ENCODE measurements around the gene NTN5. TPM values are rescaled to one million over a fixed set of nuclear protein-coding genes. Genes with fewer than 3 reads are reported as not detected.

NTN5 gene
- polyA plus RNA-seq, 1 experiment = 0.11 TPM

DNA sequence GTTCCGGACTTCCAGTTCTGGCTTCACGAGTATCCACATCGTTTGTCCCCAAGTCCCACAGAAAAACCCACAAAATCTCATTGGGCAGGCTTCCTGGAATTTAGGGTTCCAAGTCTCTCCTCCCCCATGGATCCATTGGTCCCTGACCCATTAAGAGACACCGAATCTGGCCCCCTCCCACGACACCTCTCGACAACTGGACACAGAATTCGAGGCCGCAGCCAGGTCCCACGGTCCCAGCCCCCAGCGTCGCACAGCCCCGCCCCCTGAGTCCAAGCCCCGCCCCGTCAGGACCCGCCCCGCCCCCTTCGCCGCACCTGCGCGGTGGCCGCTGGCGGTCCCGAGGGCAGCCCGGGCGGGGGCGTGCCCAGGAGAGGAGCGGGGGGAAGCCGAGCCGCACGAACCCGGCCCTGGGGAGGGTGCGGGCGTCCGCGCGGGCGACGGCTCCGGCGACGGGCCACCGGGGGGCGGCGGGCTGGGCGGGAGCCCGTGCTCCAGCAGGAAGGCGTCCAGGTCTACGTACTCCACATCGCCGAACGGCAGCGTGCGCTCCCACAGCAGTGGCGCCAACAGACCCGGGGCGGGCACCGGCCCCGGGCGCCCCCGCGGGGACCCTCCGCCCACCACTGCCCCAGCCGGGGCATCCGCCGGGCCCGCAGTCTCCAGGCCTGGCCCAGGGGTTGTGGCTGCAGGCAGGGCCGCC, 37.4 kb downstream of the NTN5 start:
- ChIA-PET POLR2A (no interaction called here), CTCF (no interaction called here)
- Histone ChIP-seq H3K4me3 (ENCODE audit: low read depth, low read length) (peak overlapping the region; percentile 65), H3K27me3 (ENCODE audit: control insufficient read depth, insufficient read depth, low read length) (peaks cover 4% of the 10 kb centered on the region; the same call in 1 of the 2 replicates), H3K36me3 (ENCODE audit: control insufficient read depth, insufficient read depth, low read length) (peaks cover 2% of the 10 kb centered on the region; the same call in 1 of the 2 replicates)
- DNase-seq (ENCODE audit: low read depth) = no peak
- TF ChIP-seq, protein P1, sequence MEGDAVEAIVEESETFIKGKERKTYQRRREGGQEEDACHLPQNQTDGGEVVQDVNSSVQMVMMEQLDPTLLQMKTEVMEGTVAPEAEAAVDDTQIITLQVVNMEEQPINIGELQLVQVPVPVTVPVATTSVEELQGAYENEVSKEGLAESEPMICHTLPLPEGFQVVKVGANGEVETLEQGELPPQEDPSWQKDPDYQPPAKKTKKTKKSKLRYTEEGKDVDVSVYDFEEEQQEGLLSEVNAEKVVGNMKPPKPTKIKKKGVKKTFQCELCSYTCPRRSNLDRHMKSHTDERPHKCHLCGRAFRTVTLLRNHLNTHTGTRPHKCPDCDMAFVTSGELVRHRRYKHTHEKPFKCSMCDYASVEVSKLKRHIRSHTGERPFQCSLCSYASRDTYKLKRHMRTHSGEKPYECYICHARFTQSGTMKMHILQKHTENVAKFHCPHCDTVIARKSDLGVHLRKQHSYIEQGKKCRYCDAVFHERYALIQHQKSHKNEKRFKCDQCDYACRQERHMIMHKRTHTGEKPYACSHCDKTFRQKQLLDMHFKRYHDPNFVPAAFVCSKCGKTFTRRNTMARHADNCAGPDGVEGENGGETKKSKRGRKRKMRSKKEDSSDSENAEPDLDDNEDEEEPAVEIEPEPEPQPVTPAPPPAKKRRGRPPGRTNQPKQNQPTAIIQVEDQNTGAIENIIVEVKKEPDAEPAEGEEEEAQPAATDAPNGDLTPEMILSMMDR (IDR thresholded peaks at IDR 0.05; ENCODE audit: insufficient read depth, low read depth, low read length) = no peak

DNA sequence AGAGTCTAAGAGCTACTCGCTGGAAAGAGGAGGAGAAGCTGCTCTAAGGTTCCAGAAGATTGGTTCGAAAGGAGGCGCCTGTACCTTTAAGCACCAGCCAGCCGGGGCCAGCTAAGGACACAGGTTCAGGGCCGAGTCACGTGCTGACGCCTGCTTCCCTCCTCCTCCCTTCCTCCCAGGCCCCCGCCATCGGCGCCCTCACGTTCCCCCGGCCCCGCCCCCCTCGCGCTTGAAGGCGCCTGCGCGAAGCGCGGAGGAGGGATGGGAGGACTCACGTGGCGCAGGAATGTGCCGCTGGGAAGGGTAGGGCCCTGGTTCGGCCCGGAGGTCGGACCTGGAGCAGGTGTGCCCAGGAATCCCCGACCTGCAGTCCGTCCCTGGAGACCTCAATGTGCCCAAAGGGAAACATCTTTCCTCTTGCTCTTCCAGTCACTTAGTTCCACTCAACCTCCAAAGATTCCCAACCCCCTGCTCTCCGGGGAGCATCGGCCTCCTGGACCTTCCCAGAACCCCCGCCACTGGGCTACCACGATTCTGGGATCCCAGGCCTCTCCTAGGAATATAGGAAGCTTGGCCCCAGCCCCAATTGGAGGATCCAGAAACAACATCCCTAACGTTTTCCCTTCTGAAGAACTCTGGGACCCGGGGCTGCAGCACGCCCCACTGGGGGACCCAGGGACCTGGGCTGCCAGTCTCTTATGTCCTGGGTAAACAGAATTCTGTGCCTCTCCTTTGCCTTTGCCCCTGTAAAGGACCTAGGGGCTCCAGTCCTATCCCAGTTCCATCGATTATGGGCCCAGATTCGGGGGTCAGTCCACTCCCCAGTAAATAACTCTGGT, 38.2 kb downstream of the NTN5 start:
- Histone ChIP-seq H3K27me3 (ENCODE audit: control insufficient read depth, insufficient read depth, low read length) (peaks cover 1% of the 10 kb centered on the region; the same call in 1 of the 2 replicates), H3K4me3 (ENCODE audit: low read depth, low read length) (peak overlapping the region; percentile 65), H3K36me3 (ENCODE audit: control insufficient read depth, insufficient read depth, low read length) (peaks cover 2% of the 10 kb centered on the region; the same call in 1 of the 2 replicates)
- POLR2A ChIA-PET = interaction anchor here (1.0 kb wide), 1 partner anchor 15 kb away, joined by 3 read pairs; the partner anchor contains the start of genes RPL18 and SPHK2
- TF ChIP-seq, protein P1 (IDR thresholded peaks at IDR 0.05; ENCODE audit: insufficient read depth, low read depth, low read length) = no peak
- CTCF ChIA-PET = interaction anchor here (1.4 to 2.3 kb wide), 2 partner anchors 11 kb away, joined by 6 to 9 read pairs; partner anchors contain the start of gene CA11
- DNase-seq (ENCODE audit: low read depth) = peak; percentile 66

DNA sequence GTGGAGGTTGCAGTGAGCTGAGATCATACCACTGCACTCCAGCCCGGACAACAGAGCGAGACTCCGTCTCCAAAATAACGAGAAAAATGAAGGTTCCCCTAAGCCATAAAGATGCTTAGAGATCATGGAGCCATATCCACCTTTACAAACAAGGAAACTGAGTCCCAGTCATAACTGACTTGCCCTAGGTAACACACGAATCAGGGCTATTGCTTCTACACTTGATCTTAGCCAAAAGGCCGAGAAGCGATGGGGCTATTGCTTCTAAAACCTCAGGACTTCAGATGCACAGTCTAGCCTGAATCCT, 38.8 kb downstream of the NTN5 start:
- POLR2A ChIA-PET = interaction anchor here (1.0 kb wide), 1 partner anchor 15 kb away, joined by 3 read pairs; the partner anchor contains the start of genes RPL18 and SPHK2
- H3K36me3 ChIP-seq (ENCODE audit: control insufficient read depth, insufficient read depth, low read length) = peaks cover 4% of the 10 kb centered on the region; the same call in 1 of the 2 replicates
- no peak for DNase-seq (ENCODE audit: low read depth)
- TF ChIP-seq, protein P1 (IDR thresholded peaks at IDR 0.05; ENCODE audit: insufficient read depth, low read depth, low read length) = no peak
- CTCF ChIA-PET = interaction anchor here (1.4 to 2.3 kb wide), 2 partner anchors 10 to 12 kb away, joined by 6 to 9 read pairs; partner anchors contain the start of gene CA11
- no peaks in the 10 kb centered on the region; the same call in 1 of the 2 replicates for H3K27me3 ChIP-seq (ENCODE audit: control insufficient read depth, insufficient read depth, low read length)
- H3K4me3 ChIP-seq (ENCODE audit: low read depth, low read length) = peak overlapping the region; percentile 20

DNA sequence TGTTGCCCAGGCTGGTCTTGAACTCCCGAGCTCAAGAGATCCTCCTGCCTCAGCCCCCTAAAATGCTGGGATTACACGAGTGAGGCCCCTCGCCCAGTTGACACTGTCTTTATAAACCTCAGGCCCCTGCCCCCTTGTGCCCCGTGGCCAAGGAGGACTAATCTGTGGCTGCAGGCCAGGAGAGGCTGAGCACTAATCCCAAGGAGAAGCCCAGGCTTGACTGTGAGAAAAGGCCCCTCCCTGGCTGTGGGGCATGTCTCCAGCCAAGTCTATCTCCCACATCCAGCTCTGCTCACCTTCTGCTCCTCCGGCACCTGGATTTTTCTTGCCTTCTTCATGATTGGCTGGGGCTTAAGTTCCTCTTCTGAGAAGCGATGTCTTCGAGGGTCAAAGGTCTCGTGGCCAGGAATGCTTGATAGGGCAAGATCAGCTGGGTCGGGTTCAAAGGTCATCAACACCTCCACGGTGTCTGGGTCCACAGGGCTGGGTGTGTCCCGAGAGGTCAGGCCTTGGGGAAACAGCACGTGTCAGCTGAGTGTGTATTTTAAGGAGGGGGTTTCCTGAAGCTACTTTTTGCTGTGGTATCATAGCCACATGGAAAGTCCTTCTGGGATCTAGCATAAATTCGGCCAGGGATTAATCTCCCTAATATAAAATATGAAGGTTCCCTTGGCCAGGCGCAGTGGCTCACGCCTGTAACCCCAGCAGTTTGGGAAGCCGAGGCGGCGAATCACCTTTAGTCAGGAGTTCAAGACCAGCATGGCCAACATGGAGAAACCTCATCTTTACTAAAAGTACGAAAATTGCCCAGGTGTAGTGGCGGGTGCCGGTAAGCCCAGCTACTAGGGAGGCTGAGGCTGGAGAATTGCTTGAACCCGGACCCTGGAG, 39.4 kb downstream of the NTN5 start:
- no peak for DNase-seq (ENCODE audit: low read depth)
- POLR2A ChIA-PET = interaction anchor here (1.0 kb wide), 1 partner anchor 14 kb away, joined by 3 read pairs; the partner anchor contains the start of genes RPL18 and SPHK2
- TF ChIP-seq, protein P1 (IDR thresholded peaks at IDR 0.05; ENCODE audit: insufficient read depth, low read depth, low read length) = no peak
- Histone ChIP-seq H3K36me3 (ENCODE audit: control insufficient read depth, insufficient read depth, low read length) (peaks cover 4% of the 10 kb centered on the region; the same call in 1 of the 2 replicates), H3K27me3 (ENCODE audit: control insufficient read depth, insufficient read depth, low read length) (no peaks in the 10 kb centered on the region), H3K4me3 (ENCODE audit: low read depth, low read length) (no peak overlapping the region)
- CTCF ChIA-PET = interaction anchor here (0.6 to 2.3 kb wide), 5 partner anchors 10 to 242 kb away, joined by 3 to 9 read pairs (median 5); partner anchors contain the start of genes CA11 and KDELR1

Measured in BJ (cell line).